HepG2 (cell line): ENCODE results near the gene PHYHIPL. TPM values are rescaled to one million over a fixed set of nuclear protein-coding genes. Genes with fewer than 3 reads are reported as not detected.

Source experiments
- ARNTL ChIP-seq: sonication (generic); formaldehyde crosslinking; IDR thresholded peaks from 2 replicates; pipeline ENCODE4 v1.4.0; 2020; ENCODE audit warnings: mild to moderate bottlenecking, missing genetic modification reagents
- ASH2L ChIP-seq: fragments of 300-600, 200-600 bp; sonication (generic); IDR thresholded peaks from 2 replicates; pipeline ENCODE4 v1.7.0; 2017; ENCODE audit warnings: low read depth, mild to moderate bottlenecking, moderate library complexity, mixed read lengths, low read length; ENCODE audit not compliant: insufficient read length
- DNMT3B ChIP-seq: conservative IDR thresholded peaks from 2 replicates; pipeline ENCODE4 v1.6.1; 2016; ENCODE audit warnings: missing biosample characterization, control low read depth
- ESRRA ChIP-seq: sonication (generic); formaldehyde crosslinking; IDR thresholded peaks from 2 replicates; pipeline ENCODE4 v1.5.1; 2020; ENCODE audit warnings: mild to moderate bottlenecking, low read depth, missing genetic modification reagents
- NONO ChIP-seq, 2 experiments: fragments of 450-650 bp in 1 of 2; sonication (generic) in 1 of 2; formaldehyde crosslinking in 1 of 2; IDR thresholded peaks in 1 of 2; conservative IDR thresholded peaks in 1 of 2; 2 replicates each; pipeline versions ENCODE4 v1.6.1 to v1.8.0; 2017 to 2022; ENCODE audit warnings: mild to moderate bottlenecking in 1 of 2, missing genetic modification reagents in 1 of 2, moderate library complexity in 1 of 2
- NR0B2 ChIP-seq: sonication (generic); formaldehyde crosslinking; IDR thresholded peaks from 2 replicates; pipeline ENCODE4 v1.4.0; 2020; ENCODE audit warnings: mild to moderate bottlenecking, missing genetic modification reagents
- NR2C2 ChIP-seq: sonication (generic); formaldehyde crosslinking; IDR thresholded peaks from 2 replicates; pipeline ENCODE4 v1.4.0; 2020; ENCODE audit warnings: missing genetic modification reagents, mild to moderate bottlenecking, moderate library complexity, borderline replicate concordance
- PRDM15 ChIP-seq: sonication (generic); formaldehyde crosslinking; IDR thresholded peaks from 2 replicates; pipeline ENCODE4 v1.4.0; 2020; ENCODE audit warnings: missing genetic modification reagents
- SATB2 ChIP-seq: sonication (generic); formaldehyde crosslinking; IDR thresholded peaks from 2 replicates; pipeline ENCODE4 v1.5.0; 2020; ENCODE audit warnings: missing genetic modification reagents
- ZBTB10 ChIP-seq: sonication (generic); formaldehyde crosslinking; IDR thresholded peaks from 2 replicates; pipeline ENCODE4 v1.4.0; 2020; ENCODE audit warnings: missing genetic modification reagents, borderline replicate concordance
- ZNF232 ChIP-seq: sonication (generic); formaldehyde crosslinking; IDR thresholded peaks from 2 replicates; pipeline ENCODE4 v1.4.0; 2020; ENCODE audit warnings: missing genetic modification reagents, borderline replicate concordance
- ZNF530 ChIP-seq: sonication (generic); formaldehyde crosslinking; IDR thresholded peaks from 2 replicates; pipeline ENCODE4 v1.5.0; 2020; ENCODE audit warnings: low read depth, mild to moderate bottlenecking, missing genetic modification reagents
- ZNF557 ChIP-seq: sonication (generic); formaldehyde crosslinking; IDR thresholded peaks from 2 replicates; pipeline ENCODE4 v1.4.0; 2020; ENCODE audit warnings: missing genetic modification reagents
- ZNF792 ChIP-seq: IDR thresholded peaks from 2 replicates; pipeline ENCODE4 v1.6.1; 2016
- ZNF841 ChIP-seq: sonication (generic); formaldehyde crosslinking; IDR thresholded peaks from 2 replicates; pipeline ENCODE4 v1.8.1; 2023; ENCODE audit warnings: missing genetic modification reagents, borderline replicate concordance
- polyA plus RNA-seq, 8 experiments: library from polyadenylated mRNA; depleted of rRNA in 3 of 8; stranded (reverse) in 7 of 8; unstranded in 1 of 8; fragments of >200 nt; fragmentation: Illumina TruSeq in 4 of 8; extraction: Trizol in 4 of 8; gene quantifications; 2 replicates each; pipeline versions ENCODE4 v1.2.1 to v1.2.3, GENCODE V29; 2011 to 2016; ENCODE audit warnings: low read depth in 4 of 8, missing spikeins in 1 of 8, mixed read lengths in 1 of 8; ENCODE audit not compliant: insufficient read depth in 1 of 8
- total RNA-seq, 5 experiments: library from RNA; depleted of rRNA; stranded (reverse); fragments of >200 nt; fragmentation: Illumina TruSeq; extraction: Trizol; gene quantifications; 2 replicates each; pipeline ENCODE4 v1.2.3, GENCODE V29; 2016; ENCODE audit warnings: low read depth in 1 of 5

Gene PHYHIPL
- total and polyA plus RNA-seq, 2 of the 13 experiments (the other 11 are each of a cell fraction or from before 2014, with no cell fraction given), result 40.6 to 78.5 TPM

- TF ChIP-seq NR0B2 (CRISPR knock-in tag), result peak; percentile 3
- 0 out of 2 replicates have a peak, but pooled peaks have one; percentile 13 for TF ChIP-seq ZBTB10 (CRISPR knock-in tag)
- peak; percentile 98 for TF ChIP-seq DNMT3B (CRISPR knock-in tag)
- TF ChIP-seq PRDM15 (CRISPR knock-in tag), result 0 out of 2 replicates have a peak, but pooled peaks have one; percentile 59
- TF ChIP-seq NR2C2 (CRISPR knock-in tag), result 0 out of 2 replicates have a peak, but pooled peaks have one; percentile 44
- TF ChIP-seq ARNTL (CRISPR knock-in tag), result 0 out of 2 replicates have a peak, but pooled peaks have one; percentile 2
- TF ChIP-seq ZNF557 (CRISPR knock-in tag), result 0 out of 2 replicates have a peak, but pooled peaks have one; percentile 55
- TF ChIP-seq ZNF841 (CRISPR knock-in tag), result peak; percentile 53; the same call in 1 of the 2 replicates
- peak; percentile 59; the same call in 1 of the 2 replicates for TF ChIP-seq ZNF232 (CRISPR knock-in tag)
- no peak for TF ChIP-seq ZNF530 (CRISPR knock-in tag)
- TF ChIP-seq SATB2 (CRISPR knock-in tag), result no peak; the same call in none of the 2 replicates
- TF ChIP-seq ZNF792, result peak; percentile 55; the same call in 1 of the 2 replicates
- TF ChIP-seq NONO (IDR thresholded peaks at IDR 0.05), result no peak
- peak; percentile 34; the same call in 1 of the 2 replicates for TF ChIP-seq NONO (CRISPR knock-in tag; conservative IDR thresholded peaks at IDR 0.05)
- TF ChIP-seq ASH2L, result peak; percentile 82
- no peak for TF ChIP-seq ESRRA (CRISPR knock-in tag)
Observed at GRCh38 chr10:59177031-59177797, 771 bp downstream of the PHYHIPL start (continued).
